GM21390 (cell line): Measurements from ENCODE around the gene PISD.

Experiments used
- ATAC-seq: cut with Tn5 transposase; IDR thresholded peaks from one replicate; pipeline ENCODE4 v1.9.1; 2021; ENCODE audit not compliant: unreplicated experiment

PISD gene

DNA sequence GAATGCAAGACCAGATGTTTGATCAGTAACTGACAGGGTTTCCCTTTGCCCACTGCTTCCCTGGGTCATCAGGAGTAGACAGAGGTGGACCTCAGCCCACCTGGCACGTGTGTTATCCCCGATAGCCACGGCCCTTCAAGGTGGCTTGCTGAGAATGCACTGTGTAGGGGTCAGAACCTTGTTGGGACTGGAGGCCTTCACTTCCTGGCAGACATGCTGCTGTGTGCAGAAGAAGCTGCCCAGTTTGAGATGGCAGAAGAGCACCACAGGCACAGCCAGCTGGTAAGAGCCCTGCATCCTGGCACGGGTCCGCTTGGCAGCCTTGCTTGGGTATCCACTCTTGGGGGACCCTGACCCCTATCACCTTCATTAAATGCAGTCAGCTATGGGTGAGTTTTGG is 83.8 kb downstream of the PISD start:
- ATAC-seq = no peak

DNA sequence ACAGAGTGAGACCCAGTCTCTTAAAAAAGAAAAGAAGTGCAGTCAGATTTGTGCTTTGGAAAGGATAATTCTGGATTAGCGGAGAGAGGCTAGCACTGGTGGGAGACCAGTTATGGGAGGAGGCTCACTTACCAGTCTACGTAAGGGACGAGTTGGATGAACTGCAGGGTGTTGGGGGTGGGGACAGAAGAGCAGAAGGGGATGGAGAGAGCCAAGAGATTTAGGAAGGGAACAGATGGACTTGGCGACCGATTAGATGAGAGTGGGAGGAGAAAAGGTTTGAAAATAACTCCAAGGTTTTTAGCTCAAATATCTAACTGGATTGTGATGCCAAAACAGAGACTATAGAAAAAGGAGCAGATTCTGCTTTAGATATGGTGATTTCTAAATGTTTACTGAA is 84.3 kb downstream of the PISD start:
- ATAC-seq = no peak

DNA sequence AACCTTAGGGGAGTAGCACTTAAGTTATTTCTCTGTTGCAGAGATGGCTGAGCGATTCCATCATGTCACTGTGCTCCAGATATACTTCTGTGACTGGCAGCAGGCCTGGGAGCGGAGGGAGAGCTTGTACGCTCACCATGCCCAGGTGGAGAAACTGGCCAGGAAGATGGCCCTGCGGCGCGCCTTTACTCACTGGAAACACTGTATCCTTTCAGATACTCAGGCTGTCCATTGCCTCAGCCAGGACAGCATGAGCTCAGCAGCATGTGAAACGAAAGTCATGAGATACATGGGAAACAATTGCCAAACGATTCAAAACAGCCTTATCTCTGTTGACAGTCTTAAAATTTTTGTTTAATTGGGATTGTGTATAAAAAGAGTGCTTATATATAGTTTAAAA is 86.8 kb downstream of the PISD start:
- ATAC-seq = no peak

DNA sequence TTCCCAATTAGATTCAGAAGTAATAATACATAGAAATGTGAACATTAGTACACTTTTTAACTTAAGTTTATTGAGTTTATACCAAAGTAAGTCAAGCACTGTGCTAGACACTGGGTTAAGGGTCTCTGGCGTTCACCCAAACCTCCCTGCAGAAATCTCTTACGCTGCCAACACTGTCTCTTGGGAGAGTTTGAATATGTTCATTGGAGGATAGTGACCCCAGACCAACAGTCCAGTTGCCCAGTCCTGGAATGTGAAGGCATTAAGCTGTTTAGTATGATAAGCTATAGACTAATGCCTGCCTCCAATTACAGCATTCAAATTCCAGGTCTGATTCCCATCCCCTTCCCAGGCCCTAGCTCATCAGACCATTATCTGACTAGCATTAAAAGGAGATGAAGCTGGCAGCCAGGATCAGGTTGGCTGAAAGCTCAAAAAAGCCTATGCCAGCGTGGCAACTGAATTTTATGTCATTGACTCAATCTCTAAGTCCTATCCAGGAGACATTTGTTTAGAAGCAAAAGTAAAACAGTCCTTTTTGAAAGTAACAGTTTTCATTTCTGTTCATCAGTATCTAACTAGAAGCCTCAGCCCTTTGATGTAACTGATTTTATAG is 87.9 kb downstream of the PISD start:
- ATAC-seq = no peak

DNA sequence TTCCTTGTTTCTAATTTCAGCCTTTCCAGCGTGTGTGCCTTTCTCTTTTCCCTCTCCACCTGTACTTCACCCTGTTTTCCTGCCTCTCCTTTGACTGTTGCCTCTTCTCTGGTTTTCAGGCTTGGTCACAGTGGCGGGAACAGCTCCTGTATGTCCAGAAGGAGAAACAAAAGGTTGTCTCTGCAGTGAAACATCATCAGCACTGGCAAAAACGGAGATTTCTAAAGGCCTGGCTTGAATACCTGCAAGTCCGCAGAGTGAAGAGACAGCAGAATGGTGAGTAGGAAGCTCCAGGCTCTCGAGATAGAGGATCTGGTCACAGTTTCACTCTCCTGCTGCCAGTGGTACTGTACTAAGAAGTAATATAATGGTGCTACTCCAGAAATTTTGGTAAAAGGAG is 89.1 kb downstream of the PISD start:
- no peak for ATAC-seq

DNA sequence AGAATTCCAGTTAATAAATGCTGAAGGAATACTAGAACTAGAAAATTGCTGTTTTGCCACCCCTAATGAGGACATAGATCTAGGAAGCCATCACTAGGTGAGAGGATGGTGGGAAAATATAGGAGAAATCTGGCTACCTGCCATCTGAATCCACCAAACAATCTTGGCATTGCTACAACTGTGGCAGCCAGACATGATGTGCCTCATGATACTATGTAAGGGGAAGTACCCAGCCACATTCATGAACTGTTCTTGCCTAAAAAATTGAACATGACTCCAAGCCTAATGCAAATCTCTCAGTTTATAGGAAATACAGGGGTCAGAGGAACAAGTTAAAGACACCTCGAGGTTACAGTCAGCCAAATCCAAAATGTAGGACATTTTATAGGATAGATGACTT is 92.9 kb downstream of the PISD start:
- no peak for ATAC-seq
